Stimulated activated CD4-positive, alpha-beta T cell treated with anti-CD3 and anti-CD28 coated beads, TNF-alpha, amount 100 ng/mL, for 4 hours (primary cell): ENCODE data around the gene CHD5.

Source experiments
- DNase-seq, 3 experiments: peaks; one replicate each; pipeline ENCODE4 v3.0.0-alpha.2; 2020; ENCODE audit warnings: low read depth in 3 of 3

The CHD5 gene

DNA sequence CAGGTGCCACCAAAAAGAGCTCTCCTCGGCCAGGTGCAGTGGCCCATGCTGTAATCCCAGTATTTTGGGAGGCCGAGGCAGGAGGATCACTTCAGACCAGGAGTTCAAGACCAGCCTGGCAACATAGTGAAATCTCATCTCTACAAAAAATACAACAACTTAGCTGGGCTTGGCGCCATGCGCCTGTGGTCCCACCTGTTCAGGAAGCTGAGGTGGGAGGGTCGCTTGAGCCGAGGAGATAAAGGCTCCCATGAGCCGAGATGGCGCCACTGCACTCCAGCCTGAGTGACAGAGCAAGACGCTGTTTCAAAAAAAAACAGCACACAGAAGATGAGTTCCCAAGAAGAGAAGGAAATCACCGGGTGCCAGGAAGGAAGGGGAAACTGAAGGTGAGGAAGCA, 67.0 kb downstream of the CHD5 start:
- DNase-seq: no peak

GRCh38 chr1:6112690-6113005, 67.5 kb downstream of the CHD5 start:
- no peak for DNase-seq

DNA sequence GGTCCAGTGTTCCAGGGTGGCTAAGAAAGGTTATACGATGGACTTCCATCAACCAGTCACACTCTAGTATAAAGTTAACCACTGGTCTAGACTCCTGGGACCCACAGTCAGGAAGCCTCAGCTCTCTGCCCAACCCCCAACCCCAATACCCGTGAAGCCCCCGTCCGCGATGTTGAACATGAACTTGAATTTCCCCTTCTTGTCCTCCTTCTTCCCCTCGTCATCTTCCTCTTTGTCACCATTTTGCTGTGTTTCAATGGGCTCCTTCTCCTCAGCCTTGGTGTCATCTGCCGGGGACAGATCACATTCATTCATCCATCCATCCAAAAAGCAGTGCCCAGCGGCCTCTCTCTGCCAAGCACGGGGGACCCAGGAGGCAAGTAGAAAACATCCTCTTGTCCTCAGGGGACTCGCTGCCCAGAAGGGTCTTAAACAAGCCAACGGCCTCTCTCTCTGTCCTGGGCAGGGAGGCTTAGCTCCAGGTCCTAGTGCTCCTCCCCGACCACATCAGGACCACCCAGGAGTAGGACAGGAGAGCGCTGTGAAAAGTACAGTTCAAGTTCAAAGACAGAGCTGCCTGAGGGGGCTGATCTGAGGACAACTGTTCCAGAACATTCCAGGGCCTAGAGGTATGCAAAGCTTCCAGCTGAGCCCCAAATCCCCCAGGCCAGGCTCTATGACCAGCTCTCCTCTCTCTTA, 68.0 kb downstream of the CHD5 start:
- no peak for DNase-seq

- DNase-seq: no peak
Measured at GRCh38 chr1:6111571-6111970, 68.5 kb downstream of the CHD5 start.

DNA sequence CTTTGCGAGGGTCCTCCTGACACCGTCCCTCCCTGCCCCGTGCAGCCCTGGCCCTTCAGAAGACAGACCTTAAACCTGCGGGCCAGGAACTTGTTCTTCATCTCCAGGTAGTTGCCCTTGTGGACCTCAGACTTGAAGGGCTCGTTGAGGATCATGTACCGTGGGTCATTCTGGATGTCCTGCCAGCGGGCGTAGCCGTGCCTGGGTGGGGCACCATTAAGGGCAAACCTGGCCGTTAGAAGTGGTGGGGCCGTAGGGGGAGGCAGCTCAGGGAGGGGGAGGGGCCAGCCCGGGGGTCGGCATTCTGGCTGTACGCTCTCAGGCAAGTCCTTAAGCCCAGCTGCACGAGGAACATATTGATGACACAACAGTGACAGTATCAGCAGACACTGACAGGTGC, 69.8 kb downstream of the CHD5 start:
- no peak for DNase-seq

GRCh38 chr1:6109688-6110087, 70.4 kb downstream of the CHD5 start:
- DNase-seq: no peak

GRCh38 chr1:6108937-6109614, 71.0 kb downstream of the CHD5 start:
- peak in 1 of 3 experiments; percentile 12 for DNase-seq

DNA sequence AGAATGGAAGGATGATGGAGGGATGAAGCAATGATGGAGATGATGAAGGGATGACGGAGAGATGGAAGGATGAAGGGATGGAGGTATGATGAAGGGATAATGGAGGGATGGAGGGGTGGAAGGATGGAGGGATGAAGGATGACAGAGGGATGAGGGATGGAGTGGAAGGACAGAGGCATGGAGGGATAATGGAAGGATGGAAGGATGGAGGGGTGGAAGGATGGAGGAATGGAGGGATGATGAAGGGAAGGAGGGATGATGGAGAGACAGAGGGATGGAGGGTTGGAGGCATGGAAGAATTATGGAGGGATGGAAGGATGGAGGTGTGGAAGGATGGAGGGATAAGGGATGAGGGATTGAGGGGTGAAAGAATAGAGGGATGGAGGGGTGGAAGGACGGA, 71.6 kb downstream of the CHD5 start:
- no peak for DNase-seq

DNA sequence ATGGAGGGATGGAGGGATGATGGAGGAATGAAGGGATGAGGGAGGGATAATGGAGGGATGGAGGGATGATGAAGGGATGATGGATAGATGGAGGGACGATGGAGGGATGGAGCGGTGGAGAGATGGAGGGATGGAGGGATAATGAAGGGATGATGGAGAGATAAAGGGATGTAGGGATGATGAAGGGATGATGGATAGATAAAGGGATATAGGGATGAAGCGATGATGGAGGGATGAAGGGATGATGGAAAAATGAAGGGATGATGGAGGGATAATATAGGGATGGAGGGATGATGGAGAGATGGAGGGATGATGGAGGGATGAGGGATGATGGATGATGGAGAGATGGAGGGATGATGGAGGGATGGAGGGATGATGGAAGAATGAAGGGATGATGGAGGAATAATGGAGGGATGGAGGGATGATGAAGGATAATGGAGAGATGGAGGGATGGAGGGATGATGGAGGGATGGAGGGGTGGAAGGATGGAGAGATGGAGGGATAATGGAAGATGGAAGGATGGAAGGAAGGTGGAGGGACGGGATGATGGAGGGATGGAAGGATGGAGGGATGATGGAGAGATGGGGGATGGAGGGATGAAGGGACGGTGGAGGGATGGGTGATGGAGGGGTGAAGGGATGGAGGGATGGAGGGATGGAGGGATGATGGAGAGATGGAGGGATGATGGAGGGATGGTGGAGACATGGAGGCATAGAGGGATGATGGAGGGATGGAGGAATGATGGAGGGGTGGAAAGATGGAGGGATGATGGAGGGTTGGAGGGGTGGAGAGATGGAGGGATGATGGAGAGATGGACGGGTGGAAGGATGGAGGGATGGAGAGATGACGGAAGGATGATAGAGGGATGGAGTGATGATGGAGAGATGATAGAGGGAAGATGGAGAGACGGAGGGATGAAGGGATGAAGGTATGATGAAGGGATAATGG, 72.4 kb downstream of the CHD5 start:
- DNase-seq: no peak

DNA sequence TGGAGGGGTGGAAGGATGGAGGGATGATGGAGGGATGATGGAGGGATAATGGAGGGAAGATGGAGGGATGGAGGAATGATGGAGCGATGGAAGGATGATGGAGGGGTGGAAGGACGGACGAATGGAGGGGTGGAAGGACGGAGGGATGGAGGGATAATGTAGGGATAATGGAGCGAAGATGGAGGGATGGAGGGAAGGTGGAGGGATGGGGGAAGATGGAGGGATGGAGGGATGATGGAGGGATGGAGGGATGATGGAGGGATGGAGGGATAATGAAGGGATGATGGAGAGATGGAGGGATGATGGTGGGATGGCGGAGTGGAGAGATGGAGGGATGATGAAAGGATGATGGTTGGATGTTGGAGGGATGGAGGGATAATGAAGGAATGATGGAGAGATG, 73.1 kb downstream of the CHD5 start:
- DNase-seq: no peak

- DNase-seq: no peak
Measured at GRCh38 chr1:6106321-6106731, 73.8 kb downstream of the CHD5 start.

GRCh38 chr1:6105763-6106162, 74.4 kb downstream of the CHD5 start:
- no peak for DNase-seq

DNA sequence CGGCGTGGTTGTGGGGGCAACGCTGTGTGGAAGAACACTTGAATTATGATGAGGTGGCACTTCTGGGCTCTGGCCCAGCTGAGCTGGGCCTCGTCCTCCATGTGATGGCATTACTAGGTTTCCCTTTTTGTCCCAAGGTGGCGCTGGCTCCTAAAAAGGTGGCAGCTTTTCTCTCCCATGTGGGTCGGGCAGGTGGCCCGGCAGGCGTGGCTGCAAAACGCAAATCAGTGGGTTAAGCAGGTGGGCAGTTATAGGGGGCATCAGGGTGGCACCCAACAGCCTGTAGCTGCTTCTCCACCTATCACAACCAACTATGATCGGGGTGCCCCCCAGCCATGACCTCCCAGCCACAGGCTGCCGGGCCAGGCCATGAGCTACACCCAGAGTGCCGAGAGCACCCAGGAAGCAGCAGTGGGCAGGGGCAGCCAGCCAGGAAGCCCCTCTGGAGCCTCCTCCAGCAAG, 74.9 kb downstream of the CHD5 start:
- no peak for DNase-seq

- no peak for DNase-seq
Measured at GRCh38 chr1:6104631-6105030, 75.5 kb downstream of the CHD5 start.

DNA sequence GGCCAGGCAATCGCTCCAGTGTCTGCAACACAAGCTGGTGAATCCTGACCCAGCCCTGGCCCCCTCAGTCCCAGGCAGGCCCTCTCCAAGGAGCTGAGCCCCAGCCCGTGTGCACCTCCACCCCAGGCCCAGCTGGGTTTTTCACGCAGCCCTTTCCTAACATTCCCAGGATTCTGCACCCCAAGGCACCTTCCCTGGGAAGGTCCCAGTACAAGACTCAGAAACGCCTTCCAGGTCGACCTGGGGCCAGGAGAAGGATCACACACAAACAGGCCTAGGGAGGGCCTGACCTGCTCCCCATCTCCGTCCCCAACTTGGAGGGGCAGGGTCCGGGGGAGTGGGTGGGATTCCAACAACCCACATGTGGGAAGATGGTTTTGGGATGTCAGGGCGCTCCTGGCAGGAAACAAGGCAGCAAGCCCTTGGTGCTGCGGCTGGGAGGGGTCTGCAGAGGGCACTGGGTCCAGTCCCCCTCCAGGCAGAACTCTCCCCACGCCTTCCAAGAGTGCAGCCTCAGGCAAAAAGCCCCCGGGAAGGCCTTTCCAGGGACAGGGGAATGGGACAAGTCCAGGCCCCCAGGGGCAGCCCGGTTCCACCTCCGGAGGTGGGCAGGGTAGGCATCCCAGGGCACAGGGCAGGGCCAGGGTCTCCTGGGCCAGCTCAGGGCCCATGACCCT, 76.1 kb downstream of the CHD5 start:
- DNase-seq: no peak

DNA sequence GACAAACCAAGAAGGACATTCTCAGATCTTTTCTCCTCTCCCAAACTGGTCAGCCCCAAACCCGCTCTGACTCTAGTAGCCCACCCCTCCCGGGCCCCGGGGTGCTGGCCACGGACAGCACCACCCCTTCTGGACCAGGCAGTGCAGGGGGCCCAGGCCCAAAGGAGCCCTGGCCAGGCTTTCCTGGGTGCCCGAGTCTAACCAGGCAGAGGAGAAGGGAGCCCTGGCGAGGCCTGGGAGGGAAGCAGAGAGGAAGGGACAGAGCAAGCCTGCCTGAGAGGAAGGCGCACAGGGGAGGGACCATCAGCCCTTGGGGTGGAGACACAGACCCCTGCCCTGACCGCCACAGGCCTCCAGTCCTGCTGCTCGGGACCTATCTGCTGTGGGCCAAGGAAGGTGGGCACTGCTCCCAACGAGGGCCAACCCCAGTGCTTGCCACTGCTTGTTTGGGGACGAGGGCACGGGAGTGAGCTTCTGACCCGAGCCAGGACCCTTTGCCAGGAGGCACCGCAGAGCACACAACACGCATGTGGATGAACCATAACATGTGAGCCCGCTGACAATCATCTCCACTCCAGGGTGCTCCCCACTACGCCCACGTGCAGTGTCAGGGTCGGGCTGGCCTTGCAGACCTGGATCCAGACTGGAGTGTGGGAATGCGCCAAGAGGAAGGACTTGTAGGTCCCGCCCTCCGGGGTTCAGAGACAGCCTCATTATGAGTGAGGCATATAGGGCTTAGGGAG, 76.8 kb downstream of the CHD5 start:
- DNase-seq: no peak

GRCh38 chr1:6102532-6102845, 77.6 kb downstream of the CHD5 start:
- no peak for DNase-seq

DNA sequence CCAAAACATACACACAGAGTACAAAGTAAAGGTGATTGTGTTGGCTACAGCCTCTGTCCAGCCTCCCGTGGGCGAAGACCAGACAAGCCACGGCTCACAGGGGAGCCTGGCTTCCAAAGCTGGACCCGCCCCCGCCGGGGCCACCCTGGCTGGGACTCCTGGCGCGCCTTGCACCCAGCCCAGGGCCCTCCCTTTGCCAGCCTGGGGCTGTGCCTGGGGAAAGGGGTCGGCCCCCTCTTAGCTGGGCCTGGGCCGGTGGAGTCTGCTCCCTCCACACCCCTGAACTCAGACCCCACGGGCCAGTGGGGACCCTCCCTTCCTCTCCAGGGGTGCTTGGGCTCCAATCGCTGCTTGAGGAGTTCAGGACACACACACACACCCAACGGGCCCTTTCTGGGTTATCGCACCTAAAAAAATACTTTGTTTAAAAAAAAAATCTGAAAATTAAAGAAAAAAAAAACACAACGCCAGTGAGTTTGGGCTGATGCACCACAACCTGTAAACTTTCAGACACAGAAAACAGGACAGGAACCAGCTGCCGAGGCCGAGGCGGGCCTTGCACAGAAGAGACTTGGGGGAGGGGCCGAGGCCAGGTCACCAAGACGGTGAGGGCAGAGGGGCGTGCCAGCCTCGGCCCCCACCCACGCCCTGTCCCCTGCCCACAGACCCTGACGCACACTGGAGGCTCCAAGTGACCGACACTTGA, 78.1 kb downstream of the CHD5 start:
- no peak for DNase-seq

DNA sequence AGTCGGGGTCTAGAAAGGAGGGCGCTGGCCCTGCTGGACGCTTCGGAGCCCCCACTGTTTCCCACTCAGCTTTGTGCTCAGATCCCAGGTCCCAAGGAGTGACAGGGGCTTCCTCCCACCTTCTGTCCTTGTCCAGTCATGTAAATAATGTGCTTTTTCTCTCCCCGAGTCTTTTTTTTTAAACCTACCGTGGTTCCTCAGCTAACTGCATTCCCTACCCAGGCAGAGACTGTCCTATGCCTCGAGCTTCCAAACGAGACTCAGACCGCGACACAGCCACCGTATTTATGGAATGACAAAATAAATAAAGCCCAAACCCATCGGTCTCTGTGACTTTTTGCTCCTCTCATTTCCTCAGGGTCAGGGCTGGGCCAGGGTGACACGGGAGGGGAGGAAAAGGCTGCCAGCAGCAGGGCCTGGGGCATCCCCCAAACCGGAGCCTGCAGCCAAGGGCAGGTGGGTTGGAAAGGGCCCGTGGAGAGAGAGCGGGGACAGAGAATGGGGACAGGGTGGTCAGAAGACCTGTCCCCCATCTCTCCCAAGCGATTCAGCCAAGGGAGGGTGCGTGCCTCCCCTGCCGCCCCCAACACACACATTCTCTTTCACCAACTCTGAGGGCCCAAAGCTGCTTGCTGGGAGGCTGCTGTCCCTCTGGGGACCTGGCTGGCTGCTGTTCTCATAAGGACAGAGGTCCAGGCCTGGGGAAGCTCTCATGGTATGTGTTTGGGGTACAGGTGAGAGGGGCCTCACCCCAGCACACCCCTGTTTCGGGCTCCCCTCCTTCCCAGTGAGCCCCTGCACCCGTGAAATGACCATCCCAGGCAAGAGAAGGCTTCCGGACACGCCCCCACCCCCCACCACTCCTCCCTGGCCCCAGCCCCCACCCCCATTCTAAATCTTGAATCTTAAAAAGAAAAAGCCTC, 79.0 kb downstream of the CHD5 start:
- no peak for DNase-seq
